H54 (cell line): ENCODE data around the gene MYH7B.

Experiments
- DNase-seq: peaks from one replicate; pipeline ENCODE4 v3.0.0; 2011; ENCODE audit warnings: low spot score, mixed read lengths; ENCODE audit not compliant: insufficient read length
- FAIRE-seq: peaks from 3 replicates; lab custom pipeline; 2011; peaks lifted over from hg19 to GRCh38; lab: Jason Lieb, UNC
- POLR2A ChIP-seq: IDR thresholded peaks from 2 replicates; pipeline ENCODE4 v1.6.1; 2011; ENCODE audit warnings: low read depth, mild to moderate bottlenecking, low read length

The MYH7B gene

DNA sequence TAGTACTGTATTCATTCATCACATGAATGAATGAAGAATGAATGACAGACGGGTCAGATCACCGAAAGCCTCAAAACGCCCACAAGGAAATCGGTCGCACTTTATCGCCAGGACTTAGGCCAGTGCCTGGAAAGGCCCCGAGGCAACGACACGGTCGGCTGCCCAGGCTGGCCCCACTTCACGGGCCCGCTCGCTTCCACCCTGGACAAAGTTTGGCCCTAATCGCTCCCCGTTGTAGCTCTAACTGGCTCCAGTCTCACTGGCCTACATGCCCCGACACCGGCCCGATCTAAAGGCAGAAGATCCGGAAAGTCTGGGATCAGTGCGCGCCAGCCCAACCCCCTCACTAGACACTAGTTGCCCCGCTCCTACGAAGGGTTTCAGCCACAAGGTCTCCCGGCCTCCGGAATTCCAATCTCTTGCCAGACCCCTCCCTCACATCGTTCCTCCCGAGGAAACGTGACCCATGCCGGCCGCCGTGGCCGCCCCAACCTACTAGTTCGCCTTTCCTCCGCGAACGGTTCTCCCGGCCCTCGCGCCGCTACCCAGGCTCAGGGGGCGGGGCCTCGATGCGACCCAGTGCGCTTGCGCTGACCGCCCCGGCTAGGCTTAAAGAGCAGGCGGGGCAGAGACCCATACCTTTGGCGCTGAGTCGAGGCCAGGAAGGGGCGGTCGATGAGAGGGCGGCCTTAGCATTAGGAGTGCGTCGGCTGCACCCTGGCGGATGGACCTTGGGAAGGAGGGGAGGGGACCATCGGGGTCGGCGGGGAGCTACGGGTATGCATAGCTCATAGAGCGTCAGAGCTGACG lies at the start of gene MYH7B, which contains the start of gene GSS:
MYH7B (plus strand) TSS at position 638 of the 810 bp plus-strand sequence. CDS start 22,138 bp downstream, outside the sequence.
GSS (minus strand) TSS at position 576 of the 810 bp plus-strand sequence. CDS start 3,954 bp downstream, outside the sequence.
- peak; percentile 94 for DNase-seq
- TF ChIP-seq POLR2A, result peak; percentile 91
- no peak for FAIRE-seq

GRCh38 chr20:34907616-34908469 lies 47.8 kb upstream of the MYH7B start:
- FAIRE-seq (peak; percentile 95), DNase-seq (peak; percentile 91)
- no peak for TF ChIP-seq POLR2A

DNA sequence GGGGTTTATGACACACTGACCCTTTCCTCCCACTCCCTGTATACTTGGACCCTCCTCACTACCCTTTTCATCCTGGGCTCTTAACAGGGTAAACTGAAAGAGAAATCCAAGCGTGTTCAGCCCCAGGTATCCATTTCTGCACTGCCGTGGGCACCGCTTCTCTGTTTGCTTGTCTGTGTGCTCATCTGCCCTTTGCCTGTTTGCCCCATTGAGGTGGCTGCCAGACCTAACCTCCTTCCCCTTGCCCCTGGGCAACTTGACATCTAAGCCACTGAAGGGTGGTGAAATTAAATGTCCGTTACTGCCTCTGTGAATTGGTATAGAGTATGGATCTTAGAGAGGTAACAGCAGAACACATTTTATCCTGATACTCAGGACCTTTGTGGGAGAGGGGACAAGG lies 40.5 kb upstream of the MYH7B start:
- DNase-seq, result no peak

GRCh38 chr20:34915749-34916455 lies 39.8 kb upstream of the MYH7B start:
- TF ChIP-seq POLR2A, result no peak
- DNase-seq, result no peak
- no peak for FAIRE-seq

More for the DNA sequence above, 40.5 kb upstream of the MYH7B start:
- no peak for TF ChIP-seq POLR2A
- no peak for FAIRE-seq

GRCh38 chr20:34916774-34917354 lies 38.8 kb upstream of the MYH7B start:
- FAIRE-seq (no peak), DNase-seq (no peak)
- no peak for TF ChIP-seq POLR2A

GRCh38 chr20:34920055-34920454 lies 35.6 kb upstream of the MYH7B start:
- no peak for FAIRE-seq
- no peak for DNase-seq
- no peak for TF ChIP-seq POLR2A

- no peak for TF ChIP-seq POLR2A
- no peak for DNase-seq
Measured at GRCh38 chr20:34921436-34921835, 34.2 kb upstream of the MYH7B start.

GRCh38 chr20:34922654-34923381 lies 32.9 kb upstream of the MYH7B start:
- no peak for TF ChIP-seq POLR2A
- FAIRE-seq (no peak), DNase-seq (peak; percentile 51)

More at GRCh38 chr20:34921436-34921835, 34.2 kb upstream of the MYH7B start:
- no peak for FAIRE-seq

GRCh38 chr20:34923414-34923813 lies 32.3 kb upstream of the MYH7B start:
- no peak for FAIRE-seq
- TF ChIP-seq POLR2A, result no peak
- no peak for DNase-seq

DNA sequence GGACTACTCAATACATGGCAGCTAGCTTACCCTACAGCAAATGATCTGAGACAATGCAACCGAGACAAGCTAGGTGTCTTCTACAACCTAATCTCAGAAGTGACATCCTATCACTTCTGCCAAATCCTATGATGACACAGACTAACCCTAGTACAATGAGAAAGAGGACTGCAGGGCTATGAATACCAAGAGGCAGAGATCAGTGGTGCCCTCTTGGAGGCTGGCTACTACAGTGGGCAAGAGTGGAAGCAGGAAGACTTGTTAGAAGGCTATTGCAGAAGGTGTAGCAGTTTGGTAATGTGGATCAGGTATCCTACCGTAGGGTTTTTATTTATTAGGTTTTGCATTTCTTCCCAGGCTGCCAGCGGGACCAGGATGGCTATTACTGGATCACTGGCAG lies 30.3 kb upstream of the MYH7B start:
- DNase-seq (no peak), FAIRE-seq (no peak)
- no peak for TF ChIP-seq POLR2A

DNA sequence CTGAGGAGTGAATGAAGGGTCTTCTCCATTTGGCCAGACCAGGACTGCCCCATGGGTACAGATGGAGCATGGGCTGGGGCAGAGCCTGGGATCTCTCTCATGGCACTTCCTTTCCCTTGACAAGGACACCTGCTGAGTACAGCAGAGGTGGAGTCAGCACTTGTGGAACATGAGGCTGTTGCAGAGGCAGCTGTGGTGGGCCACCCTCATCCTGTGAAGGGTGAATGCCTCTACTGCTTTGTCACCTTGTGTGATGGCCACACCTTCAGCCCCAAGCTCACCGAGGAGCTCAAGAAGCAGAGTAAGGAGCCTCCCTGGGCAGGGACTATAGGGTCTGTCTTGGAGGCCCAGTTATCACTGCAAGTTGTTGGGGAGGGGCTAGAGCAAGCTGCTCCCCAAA lies 29.7 kb upstream of the MYH7B start:
- no peak for FAIRE-seq
- no peak for DNase-seq
- TF ChIP-seq POLR2A, result no peak

- FAIRE-seq (no peak), DNase-seq (no peak)
- TF ChIP-seq POLR2A, result no peak
Measured at GRCh38 chr20:34926581-34926980, 29.1 kb upstream of the MYH7B start.
